HepG2 (cell line): Measurements from ENCODE around the gene AAMP. TPM values are rescaled to one million over a fixed set of nuclear protein-coding genes. Genes with fewer than 3 reads are reported as not detected.
A peak's percentile ranks its signal among the peaks of the same experiment; 100 is the strongest.

Source experiments
- DMAP1 ChIP-seq: IDR thresholded peaks from 2 replicates; pipeline ENCODE4 v1.6.1; 2016
- MEIS2 ChIP-seq: sonication (generic); formaldehyde crosslinking; IDR thresholded peaks from 2 replicates; pipeline ENCODE4 v1.9.0; 2021; ENCODE audit warnings: mild to moderate bottlenecking, missing genetic modification reagents
- MZF1 ChIP-seq: sonication (generic); formaldehyde crosslinking; IDR thresholded peaks from 2 replicates; pipeline ENCODE4 v1.8.1; 2023; ENCODE audit warnings: mild to moderate bottlenecking, missing genetic modification reagents, borderline replicate concordance
- NFRKB ChIP-seq: fragments of 450-650 bp; IDR thresholded peaks from 2 replicates; pipeline ENCODE4 v1.6.1; 2017
- RARG ChIP-seq: sonication (generic); formaldehyde crosslinking; IDR thresholded peaks from 2 replicates; pipeline ENCODE4 v1.4.0; 2020; ENCODE audit warnings: low read depth, mild to moderate bottlenecking, missing genetic modification reagents
- RFX5 ChIP-seq: IDR thresholded peaks from 2 replicates; pipeline ENCODE4 v1.6.1; 2011; ENCODE audit warnings: low read depth, low read length, improper control_type of control experiment
- SCMH1 ChIP-seq: sonication (generic); formaldehyde crosslinking; IDR thresholded peaks from 2 replicates; pipeline ENCODE4 v1.9.0; 2021; ENCODE audit warnings: missing genetic modification reagents, mild to moderate bottlenecking, borderline replicate concordance
- SP4 ChIP-seq: sonication (generic); formaldehyde crosslinking; IDR thresholded peaks from 2 replicates; pipeline ENCODE4 v1.8.1; 2023; ENCODE audit warnings: mild to moderate bottlenecking, missing genetic modification reagents
- U2AF1 ChIP-seq: fragments of 200-400 bp; formaldehyde crosslinking; optimal IDR thresholded peaks from 2 replicates; pipeline ENCODE3; 2017; ENCODE audit warnings: mild to moderate bottlenecking, low read depth, low read length
- ZNF350 ChIP-seq: sonication (generic); formaldehyde crosslinking; IDR thresholded peaks from 2 replicates; pipeline ENCODE4 v1.4.0; 2020; ENCODE audit warnings: mild to moderate bottlenecking, low read depth, missing genetic modification reagents, borderline replicate concordance
- ZNF382 ChIP-seq: sonication (generic); formaldehyde crosslinking; IDR thresholded peaks from 2 replicates; pipeline ENCODE4 v1.5.0; 2020; ENCODE audit warnings: missing genetic modification reagents, mild to moderate bottlenecking, borderline replicate concordance
- ZNF501 ChIP-seq: sonication (generic); formaldehyde crosslinking; IDR thresholded peaks from 2 replicates; pipeline ENCODE4 v1.5.1; 2020; ENCODE audit warnings: mild to moderate bottlenecking, moderate library complexity, missing genetic modification reagents
- ZNF616 ChIP-seq: sonication (generic); formaldehyde crosslinking; IDR thresholded peaks from 2 replicates; pipeline ENCODE4 v1.5.0; 2020; ENCODE audit warnings: low read depth, mild to moderate bottlenecking, missing genetic modification reagents
- ZNF772 ChIP-seq: sonication (generic); formaldehyde crosslinking; IDR thresholded peaks from 2 replicates; pipeline ENCODE4 v1.5.0; 2020; ENCODE audit warnings: mild to moderate bottlenecking, missing genetic modification reagents
- ZNF777 ChIP-seq: sonication (generic); formaldehyde crosslinking; IDR thresholded peaks from 2 replicates; pipeline ENCODE4 v1.4.0; 2020; ENCODE audit warnings: missing genetic modification reagents
- ZNF788 ChIP-seq: sonication (generic); formaldehyde crosslinking; IDR thresholded peaks from 2 replicates; pipeline ENCODE4 v1.5.0; 2020; ENCODE audit warnings: mild to moderate bottlenecking, missing genetic modification reagents, borderline replicate concordance
- ZNF839 ChIP-seq: sonication (generic); formaldehyde crosslinking; IDR thresholded peaks from 2 replicates; pipeline ENCODE4 v1.4.0; 2020; ENCODE audit warnings: missing genetic modification reagents, mild to moderate bottlenecking, borderline replicate concordance
- polyA plus RNA-seq, 8 experiments: library from polyadenylated mRNA; depleted of rRNA in 3 of 8; stranded (reverse) in 7 of 8; unstranded in 1 of 8; fragments of >200 nt; fragmentation: Illumina TruSeq in 4 of 8; extraction: Trizol in 4 of 8; gene quantifications; 2 replicates each; pipeline versions ENCODE4 v1.2.1 to v1.2.3, GENCODE V29; 2011 to 2016; ENCODE audit warnings: low read depth in 4 of 8, missing spikeins in 1 of 8, mixed read lengths in 1 of 8; ENCODE audit not compliant: insufficient read depth in 1 of 8
- total RNA-seq, 5 experiments: library from RNA; depleted of rRNA; stranded (reverse); fragments of >200 nt; fragmentation: Illumina TruSeq; extraction: Trizol; gene quantifications; 2 replicates each; pipeline ENCODE4 v1.2.3, GENCODE V29; 2016; ENCODE audit warnings: low read depth in 1 of 5
- TF ChIP-seq, protein P1 (sequence below): IDR thresholded peaks from 2 replicates; pipeline ENCODE4 v1.6.1; 2016; ENCODE audit warnings: missing biosample characterization, missing genetic modification reagents, low read depth
- TF ChIP-seq, protein P2 (sequence below): sonication (generic); formaldehyde crosslinking; IDR thresholded peaks from 2 replicates; pipeline ENCODE4 v1.4.0; 2020; ENCODE audit warnings: mild to moderate bottlenecking, low read depth, missing genetic modification reagents
- TF ChIP-seq, protein P3 (sequence below): sonication (generic); formaldehyde crosslinking; IDR thresholded peaks from 2 replicates; pipeline ENCODE4 v1.5.0; 2020; ENCODE audit warnings: missing genetic modification reagents, mild to moderate bottlenecking, borderline replicate concordance
- TF ChIP-seq, protein P4 (sequence below): sonication (generic); formaldehyde crosslinking; IDR thresholded peaks from 2 replicates; pipeline ENCODE4 v1.8.1; 2023; ENCODE audit warnings: mild to moderate bottlenecking, missing genetic modification reagents, borderline replicate concordance
- TF ChIP-seq, protein P5 (sequence below): sonication (generic); formaldehyde crosslinking; IDR thresholded peaks from 2 replicates; pipeline ENCODE4 v1.4.0; 2020; ENCODE audit warnings: mild to moderate bottlenecking, missing genetic modification reagents
- TF ChIP-seq, protein P6 (sequence below): sonication (generic); formaldehyde crosslinking; IDR thresholded peaks from 2 replicates; pipeline ENCODE4 v1.4.0; 2020; ENCODE audit warnings: mild to moderate bottlenecking, missing genetic modification reagents

AAMP gene
- total and polyA plus RNA-seq, 2 of the 13 experiments (the other 11 are each of a cell fraction or from before 2014, with no cell fraction given), result 110 to 186 TPM

DNA sequence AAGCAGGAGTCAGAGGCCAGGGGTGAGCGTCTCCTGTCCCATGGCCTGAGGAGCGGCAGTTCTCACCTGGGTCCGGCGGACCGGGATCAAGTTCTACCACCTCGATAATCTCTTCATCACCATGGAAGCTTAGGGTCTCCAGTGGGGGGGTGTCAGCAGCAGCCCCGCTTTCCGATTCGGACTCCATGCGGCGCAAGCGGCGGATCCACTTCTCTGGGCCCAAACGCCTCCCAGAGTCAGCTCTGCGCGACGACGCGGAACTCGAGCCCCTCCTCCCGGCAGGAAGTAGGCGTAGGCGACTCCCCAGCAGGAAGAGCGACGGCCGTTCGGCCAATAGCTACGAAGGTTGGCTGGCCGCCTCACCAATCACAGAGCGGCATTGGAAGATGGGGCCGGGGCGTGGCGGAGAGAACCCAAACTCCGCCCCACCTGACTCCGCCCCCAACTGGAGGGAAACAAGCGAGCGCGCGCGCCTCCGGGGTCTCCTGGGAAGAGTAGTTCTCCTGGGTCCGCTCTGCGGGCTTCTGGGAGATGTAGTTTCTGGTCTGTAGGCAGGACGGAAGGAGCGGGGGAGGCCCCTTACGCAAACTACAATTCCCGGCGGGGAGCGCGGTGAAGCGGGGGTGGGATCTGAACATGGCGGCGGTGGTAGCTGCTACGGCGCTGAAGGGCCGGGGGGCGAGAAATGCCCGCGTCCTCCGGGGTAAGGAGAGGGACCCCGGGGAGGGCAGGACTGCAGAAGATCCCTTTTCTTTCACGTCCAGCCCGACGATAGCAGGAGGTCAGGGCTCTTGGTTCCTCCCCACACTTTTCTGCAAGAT, at the start of gene AAMP, which contains the start of gene PNKD (continued):
- TF ChIP-seq, protein P1, sequence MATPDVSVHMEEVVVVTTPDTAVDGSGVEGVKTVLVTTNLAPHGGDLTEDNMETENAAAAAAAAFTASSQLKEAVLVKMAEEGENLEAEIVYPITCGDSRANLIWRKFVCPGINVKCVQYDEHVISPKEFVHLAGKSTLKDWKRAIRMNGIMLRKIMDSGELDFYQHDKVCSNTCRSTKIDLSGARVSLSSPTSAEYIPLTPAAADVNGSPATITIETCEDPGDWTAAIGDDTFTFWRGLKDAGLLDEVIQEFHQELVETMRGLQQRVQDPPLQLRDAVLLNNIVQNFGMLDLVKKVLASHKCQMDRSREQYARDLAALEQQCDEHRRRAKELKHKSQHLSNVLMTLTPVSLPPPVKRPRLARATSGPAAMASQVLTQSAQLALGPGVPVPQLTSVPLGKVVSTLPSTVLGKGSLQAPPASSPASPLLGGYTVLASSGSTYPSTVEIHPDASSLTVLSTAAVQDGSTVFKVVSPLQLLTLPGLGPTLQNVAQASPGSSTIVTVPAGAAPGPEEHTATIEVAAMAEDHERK (CRISPR knock-in tag), result peak; percentile 85
- no peak for TF ChIP-seq NFRKB
- TF ChIP-seq, protein P2, sequence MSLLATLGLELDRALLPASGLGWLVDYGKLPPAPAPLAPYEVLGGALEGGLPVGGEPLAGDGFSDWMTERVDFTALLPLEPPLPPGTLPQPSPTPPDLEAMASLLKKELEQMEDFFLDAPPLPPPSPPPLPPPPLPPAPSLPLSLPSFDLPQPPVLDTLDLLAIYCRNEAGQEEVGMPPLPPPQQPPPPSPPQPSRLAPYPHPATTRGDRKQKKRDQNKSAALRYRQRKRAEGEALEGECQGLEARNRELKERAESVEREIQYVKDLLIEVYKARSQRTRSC (CRISPR knock-in tag), result no peak
- TF ChIP-seq RFX5, result no peak
- no peak for TF ChIP-seq RARG (CRISPR knock-in tag)
- TF ChIP-seq ZNF777 (CRISPR knock-in tag), result peak; percentile 61
- TF ChIP-seq, protein P3, sequence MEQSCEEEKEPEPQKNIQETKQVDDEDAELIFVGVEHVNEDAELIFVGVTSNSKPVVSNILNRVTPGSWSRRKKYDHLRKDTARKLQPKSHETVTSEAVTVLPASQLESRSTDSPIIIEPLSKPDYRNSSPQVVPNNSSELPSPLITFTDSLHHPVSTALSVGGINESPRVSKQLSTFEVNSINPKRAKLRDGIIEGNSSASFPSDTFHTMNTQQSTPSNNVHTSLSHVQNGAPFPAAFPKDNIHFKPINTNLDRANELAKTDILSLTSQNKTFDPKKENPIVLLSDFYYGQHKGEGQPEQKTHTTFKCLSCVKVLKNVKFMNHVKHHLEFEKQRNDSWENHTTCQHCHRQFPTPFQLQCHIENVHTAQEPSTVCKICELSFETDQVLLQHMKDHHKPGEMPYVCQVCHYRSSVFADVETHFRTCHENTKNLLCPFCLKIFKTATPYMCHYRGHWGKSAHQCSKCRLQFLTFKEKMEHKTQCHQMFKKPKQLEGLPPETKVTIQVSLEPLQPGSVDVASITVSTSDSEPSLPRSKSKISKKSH (CRISPR knock-in tag), result no peak
- TF ChIP-seq ZNF772 (CRISPR knock-in tag), result peak; percentile 13; the same call in 1 of the 2 replicates
- TF ChIP-seq, protein P4, sequence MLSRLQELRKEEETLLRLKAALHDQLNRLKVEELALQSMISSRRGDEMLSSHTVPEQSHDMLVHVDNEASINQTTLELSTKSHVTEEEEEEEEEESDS, result no peak
- TF ChIP-seq, protein P5, sequence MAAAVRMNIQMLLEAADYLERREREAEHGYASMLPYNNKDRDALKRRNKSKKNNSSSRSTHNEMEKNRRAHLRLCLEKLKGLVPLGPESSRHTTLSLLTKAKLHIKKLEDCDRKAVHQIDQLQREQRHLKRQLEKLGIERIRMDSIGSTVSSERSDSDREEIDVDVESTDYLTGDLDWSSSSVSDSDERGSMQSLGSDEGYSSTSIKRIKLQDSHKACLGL (CRISPR knock-in tag), result peak; percentile 76; the same call in 1 of the 2 replicates
- 0 out of 2 replicates have a peak, but pooled peaks have one; percentile 45 for TF ChIP-seq ZNF839 (CRISPR knock-in tag)
- peak; percentile 78; the same call in 1 of the 2 replicates for TF ChIP-seq ZNF788 (CRISPR knock-in tag)
- no peak for TF ChIP-seq ZNF382 (CRISPR knock-in tag)
- TF ChIP-seq, protein P6, sequence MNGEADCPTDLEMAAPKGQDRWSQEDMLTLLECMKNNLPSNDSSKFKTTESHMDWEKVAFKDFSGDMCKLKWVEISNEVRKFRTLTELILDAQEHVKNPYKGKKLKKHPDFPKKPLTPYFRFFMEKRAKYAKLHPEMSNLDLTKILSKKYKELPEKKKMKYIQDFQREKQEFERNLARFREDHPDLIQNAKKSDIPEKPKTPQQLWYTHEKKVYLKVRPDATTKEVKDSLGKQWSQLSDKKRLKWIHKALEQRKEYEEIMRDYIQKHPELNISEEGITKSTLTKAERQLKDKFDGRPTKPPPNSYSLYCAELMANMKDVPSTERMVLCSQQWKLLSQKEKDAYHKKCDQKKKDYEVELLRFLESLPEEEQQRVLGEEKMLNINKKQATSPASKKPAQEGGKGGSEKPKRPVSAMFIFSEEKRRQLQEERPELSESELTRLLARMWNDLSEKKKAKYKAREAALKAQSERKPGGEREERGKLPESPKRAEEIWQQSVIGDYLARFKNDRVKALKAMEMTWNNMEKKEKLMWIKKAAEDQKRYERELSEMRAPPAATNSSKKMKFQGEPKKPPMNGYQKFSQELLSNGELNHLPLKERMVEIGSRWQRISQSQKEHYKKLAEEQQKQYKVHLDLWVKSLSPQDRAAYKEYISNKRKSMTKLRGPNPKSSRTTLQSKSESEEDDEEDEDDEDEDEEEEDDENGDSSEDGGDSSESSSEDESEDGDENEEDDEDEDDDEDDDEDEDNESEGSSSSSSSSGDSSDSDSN (CRISPR knock-in tag), result peak; percentile 48; the same call in 1 of the 2 replicates
- no peak for TF ChIP-seq U2AF1
- TF ChIP-seq MZF1 (CRISPR knock-in tag), result 0 out of 2 replicates have a peak, but pooled peaks have one; percentile 15
- TF ChIP-seq SP4 (CRISPR knock-in tag), result peak; percentile 100
- peak; percentile 74 for TF ChIP-seq MEIS2 (CRISPR knock-in tag)
- peak; percentile 94; the same call in 1 of the 2 replicates for TF ChIP-seq ZNF501
- no peak for TF ChIP-seq SCMH1 (CRISPR knock-in tag)
- peak; percentile 89 for TF ChIP-seq DMAP1 (CRISPR knock-in tag)
- 0 out of 2 replicates have a peak, but pooled peaks have one; percentile 36 for TF ChIP-seq ZNF616 (CRISPR knock-in tag)
- peak; percentile 90 for TF ChIP-seq ZNF350
